Fibroblast of lung (primary cell): Measurements from ENCODE around the gene SLC25A42.

Source experiments
- EZH2 ChIP-seq: IDR thresholded peaks from 2 replicates; pipeline ENCODE4 v1.5.1; 2012; ENCODE audit warnings: low read length, control low read depth, mild to moderate bottlenecking; ENCODE audit errors: missing control alignments
- TF ChIP-seq, protein P1 (sequence below), 2 donors: IDR thresholded peaks in 1 of 2; conservative IDR thresholded peaks in 1 of 2; 1 replicate in 1 of 2; 2 replicates in 1 of 2; pipeline ENCODE4 v1.5.1; 2011 to 2012; ENCODE audit warnings: low read length in 2 of 2, control low read depth in 1 of 2, inconsistent platforms in 1 of 2, low read depth in 1 of 2, mild to moderate bottlenecking in 1 of 2

DNA sequence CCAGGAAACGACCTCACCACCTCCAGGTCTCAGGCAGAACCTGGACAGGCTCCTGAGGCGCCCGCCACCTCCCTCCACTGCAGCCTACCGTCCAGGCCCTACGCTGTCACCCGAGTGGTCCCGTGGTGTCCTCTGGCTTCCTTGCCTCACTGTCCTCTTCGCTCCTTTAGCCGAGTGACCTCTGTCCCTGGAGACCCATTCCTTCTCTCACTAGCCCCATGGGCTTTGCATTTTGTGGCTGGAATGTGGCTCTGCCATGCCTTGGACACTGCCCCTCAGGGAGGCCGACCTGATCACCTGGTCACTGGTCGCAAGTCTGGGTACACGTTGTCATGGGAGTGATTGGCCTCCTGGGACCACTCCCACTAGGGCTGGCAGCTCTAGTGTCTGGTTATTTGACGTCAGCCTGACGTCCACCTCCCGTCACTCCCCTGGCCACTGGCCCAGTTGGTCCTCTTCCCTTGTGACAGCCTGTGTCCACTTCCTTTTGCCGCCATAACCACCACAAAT is 17.9 kb downstream of the SLC25A42 start:
- TF ChIP-seq, protein P1, sequence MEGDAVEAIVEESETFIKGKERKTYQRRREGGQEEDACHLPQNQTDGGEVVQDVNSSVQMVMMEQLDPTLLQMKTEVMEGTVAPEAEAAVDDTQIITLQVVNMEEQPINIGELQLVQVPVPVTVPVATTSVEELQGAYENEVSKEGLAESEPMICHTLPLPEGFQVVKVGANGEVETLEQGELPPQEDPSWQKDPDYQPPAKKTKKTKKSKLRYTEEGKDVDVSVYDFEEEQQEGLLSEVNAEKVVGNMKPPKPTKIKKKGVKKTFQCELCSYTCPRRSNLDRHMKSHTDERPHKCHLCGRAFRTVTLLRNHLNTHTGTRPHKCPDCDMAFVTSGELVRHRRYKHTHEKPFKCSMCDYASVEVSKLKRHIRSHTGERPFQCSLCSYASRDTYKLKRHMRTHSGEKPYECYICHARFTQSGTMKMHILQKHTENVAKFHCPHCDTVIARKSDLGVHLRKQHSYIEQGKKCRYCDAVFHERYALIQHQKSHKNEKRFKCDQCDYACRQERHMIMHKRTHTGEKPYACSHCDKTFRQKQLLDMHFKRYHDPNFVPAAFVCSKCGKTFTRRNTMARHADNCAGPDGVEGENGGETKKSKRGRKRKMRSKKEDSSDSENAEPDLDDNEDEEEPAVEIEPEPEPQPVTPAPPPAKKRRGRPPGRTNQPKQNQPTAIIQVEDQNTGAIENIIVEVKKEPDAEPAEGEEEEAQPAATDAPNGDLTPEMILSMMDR (conservative IDR thresholded peaks at IDR 0.05 in 1 of 2, IDR thresholded peaks at IDR 0.05 in 1 of 2; ENCODE audit: low read depth in 1 of 2, low read length in 2 of 2): no peak
- TF ChIP-seq EZH2: no peak
